HuH-7.5 (cell line): ENCODE data around the gene POR.

Source experiments
- DNase-seq: peaks from one replicate; pipeline ENCODE4 v3.0.0; 2011; ENCODE audit warnings: low spot score

POR gene

GRCh38 chr7:75979759-75980429 is 64.9 kb downstream of the POR start:
- no peak for DNase-seq

GRCh38 chr7:75980430-75981202 is 65.7 kb downstream of the POR start:
- no peak for DNase-seq

- DNase-seq: no peak
Measured at GRCh38 chr7:75981203-75981452, 66.2 kb downstream of the POR start.

GRCh38 chr7:75981453-75982305 is 66.7 kb downstream of the POR start:
- DNase-seq: no peak

GRCh38 chr7:75982306-75983064 is 67.5 kb downstream of the POR start:
- DNase-seq: no peak

- DNase-seq: no peak
Measured at GRCh38 chr7:75983471-75984129, 68.6 kb downstream of the POR start.

- no peak for DNase-seq
Measured at GRCh38 chr7:75984130-75985008, 69.4 kb downstream of the POR start.

GRCh38 chr7:75985009-75985517 is 70.1 kb downstream of the POR start:
- no peak for DNase-seq

- DNase-seq: no peak
Measured at GRCh38 chr7:75985518-75986146, 70.7 kb downstream of the POR start.

- no peak for DNase-seq
Measured at GRCh38 chr7:75986147-75986781, 71.3 kb downstream of the POR start.

GRCh38 chr7:75987026-75987804 is 72.3 kb downstream of the POR start:
- no peak for DNase-seq

GRCh38 chr7:75987805-75988567 is 73.0 kb downstream of the POR start:
- no peak for DNase-seq

- no peak for DNase-seq
Measured at GRCh38 chr7:75988568-75989499, 73.9 kb downstream of the POR start.

GRCh38 chr7:75989500-75990388 is 74.8 kb downstream of the POR start:
- DNase-seq: no peak

GRCh38 chr7:75991531-75992082 is 76.7 kb downstream of the POR start:
- DNase-seq: no peak
